ENCODE data around the gene PPCS. TPM values are rescaled to one million over a fixed set of nuclear protein-coding genes. Genes with fewer than 3 reads are reported as not detected.
A peak's percentile ranks its signal among the peaks of the same experiment; 100 is the strongest.
"Not testable (repeated sequence)": the region's sequence is repeated elsewhere in the genome, so short reads cannot be mapped to it uniquely, and the experiment has no call there.

The PPCS gene
- total and polyA plus RNA-seq, 5 donors = 36.6 to 63.5 (median 41.9) TPM

DNA sequence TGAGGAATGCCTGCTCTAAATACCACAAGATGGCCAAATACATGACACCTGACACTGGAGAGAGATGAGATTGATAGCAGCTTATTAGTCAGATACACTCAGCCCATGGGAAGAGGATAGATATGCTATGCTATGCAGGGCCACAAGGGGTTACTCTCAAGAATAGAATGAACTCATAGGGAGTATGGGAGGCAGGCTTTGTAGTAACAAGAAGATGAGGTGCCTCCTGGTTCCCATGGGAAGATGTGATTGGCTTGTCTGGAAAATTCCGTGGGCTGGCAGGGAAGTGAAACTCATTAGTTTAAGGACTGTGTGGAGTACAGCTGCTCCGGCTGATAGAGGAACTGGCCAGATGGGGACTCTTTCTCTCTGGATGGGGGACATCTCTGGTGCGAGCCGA lies 23.3 kb downstream of the PPCS start:
- peak in 1 of 3 donors; percentile 15 for DNase-seq
- H3K27ac ChIP-seq (ENCODE audit: low read length) = no peak overlapping the region
- no peaks in the 10 kb centered on the region for H3K9me3 ChIP-seq (ENCODE audit: control insufficient read depth, low read length)
- WGBS = 46% methylated on average over 4 of the region's 4 CpGs
- no peaks in the 10 kb centered on the region for H3K4me1 ChIP-seq (ENCODE audit: control insufficient read depth, insufficient read depth, low read length)
- no peak for ATAC-seq
- H3K4me3 ChIP-seq (ENCODE audit: low read length) = no peak overlapping the region
- intact Hi-C loops (cut with DNase I) = no loop called here
- H3K27me3 ChIP-seq (ENCODE audit: control insufficient read depth, insufficient read depth) = no peaks in the 10 kb centered on the region

DNA sequence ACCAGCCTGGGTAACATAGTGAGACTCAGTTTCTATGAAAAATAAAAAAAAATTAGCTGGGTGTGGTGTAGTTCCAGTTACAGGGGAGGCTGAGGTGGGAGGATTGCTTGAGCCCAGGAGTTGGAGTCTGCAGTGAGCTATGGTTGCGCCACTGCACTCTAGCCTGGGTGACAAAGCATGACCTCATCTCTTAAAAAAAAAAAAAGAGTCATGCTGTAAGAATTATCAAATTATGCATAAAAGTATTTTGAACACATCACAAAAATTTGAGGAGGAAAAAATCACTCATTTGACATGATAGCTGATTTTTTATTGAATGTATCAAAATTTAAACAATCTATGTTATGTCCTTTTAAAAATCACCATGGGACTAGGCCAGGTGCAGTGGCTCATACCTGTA lies 24.6 kb downstream of the PPCS start:
- Histone ChIP-seq H3K9me3 (ENCODE audit: control insufficient read depth, low read length) (no peaks in the 10 kb centered on the region), H3K27ac (ENCODE audit: low read length) (no peak overlapping the region), H3K27me3 (ENCODE audit: control insufficient read depth, insufficient read depth) (no peaks in the 10 kb centered on the region), H3K4me1 (ENCODE audit: control insufficient read depth, insufficient read depth, low read length) (no peaks in the 10 kb centered on the region), H3K4me3 (ENCODE audit: low read length) (no peak overlapping the region)
- intact Hi-C loops (cut with DNase I) = no loop called here
- DNase-seq = no peak
- 100% methylated on average over 1 of the region's 1 CpG for WGBS
- ATAC-seq = no peak

DNA sequence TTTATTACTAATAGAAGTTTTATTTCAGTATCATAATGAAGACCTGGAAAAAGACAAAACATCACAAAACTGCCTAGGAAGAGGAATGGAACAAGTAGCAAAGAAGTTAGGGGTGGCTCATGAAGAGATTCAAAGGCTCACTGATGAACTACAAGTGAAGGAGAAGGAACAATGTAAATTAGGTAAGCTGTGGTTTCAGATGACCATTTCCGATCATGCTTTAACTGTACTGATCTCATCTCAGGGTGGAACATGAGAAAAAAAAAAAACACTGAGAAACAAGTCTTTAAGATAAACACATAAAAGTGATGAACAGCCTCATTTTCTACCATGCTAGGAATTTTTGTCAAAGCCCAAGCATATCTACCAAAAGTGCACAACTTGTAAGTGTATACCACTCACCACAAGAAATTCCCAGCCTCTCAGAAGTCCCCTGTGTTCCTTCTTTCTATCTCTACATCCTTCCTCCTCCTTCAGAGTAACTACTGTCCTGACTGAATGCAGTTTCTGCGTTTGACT lies 26.4 kb downstream of the PPCS start:
- no peaks in the 10 kb centered on the region for H3K4me1 ChIP-seq (ENCODE audit: control insufficient read depth, insufficient read depth, low read length)
- ATAC-seq (no peak), DNase-seq (no peak)
- H3K27me3 ChIP-seq (ENCODE audit: control insufficient read depth, insufficient read depth) = no peaks in the 10 kb centered on the region
- no peaks in the 10 kb centered on the region for H3K9me3 ChIP-seq (ENCODE audit: control insufficient read depth, low read length)
- intact Hi-C loops (cut with DNase I) = no loop called here
- 86% methylated on average over 2 of the region's 2 CpGs for WGBS
- H3K27ac ChIP-seq (ENCODE audit: low read length) = no peak overlapping the region
- H3K4me3 ChIP-seq (ENCODE audit: low read length) = no peak overlapping the region

DNA sequence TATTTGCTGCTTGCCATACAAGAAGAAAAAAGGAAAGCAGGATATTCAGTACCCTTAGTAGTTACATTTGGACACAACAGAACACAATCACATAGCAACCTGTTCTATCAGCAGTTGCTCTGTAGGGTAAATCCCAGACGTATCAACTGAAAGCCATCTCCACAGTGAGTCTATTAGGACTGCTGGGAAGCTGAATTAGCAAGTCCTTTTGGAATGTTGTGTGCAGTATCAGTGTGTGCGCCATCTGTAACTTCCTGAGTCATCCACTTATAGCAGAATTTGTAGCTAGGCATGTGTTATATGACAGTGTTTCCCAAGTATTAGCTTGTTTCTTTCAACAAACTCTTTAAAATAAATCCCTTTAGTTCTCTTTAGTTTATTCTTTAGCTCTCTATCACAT lies 28.0 kb downstream of the PPCS start:
- Histone ChIP-seq H3K4me1 (ENCODE audit: control insufficient read depth, insufficient read depth, low read length) (no peaks in the 10 kb centered on the region), H3K27ac (ENCODE audit: low read length) (no peak overlapping the region), H3K27me3 (ENCODE audit: control insufficient read depth, insufficient read depth) (no peaks in the 10 kb centered on the region), H3K4me3 (ENCODE audit: low read length) (no peak overlapping the region), H3K9me3 (ENCODE audit: control insufficient read depth, low read length) (no peaks in the 10 kb centered on the region)
- intact Hi-C loops (cut with DNase I) = no loop called here
- DNase-seq (no peak), ATAC-seq (peak in 1 of 2 donors; percentile 50)
- 44% methylated on average over 2 of the region's 2 CpGs for WGBS

DNA sequence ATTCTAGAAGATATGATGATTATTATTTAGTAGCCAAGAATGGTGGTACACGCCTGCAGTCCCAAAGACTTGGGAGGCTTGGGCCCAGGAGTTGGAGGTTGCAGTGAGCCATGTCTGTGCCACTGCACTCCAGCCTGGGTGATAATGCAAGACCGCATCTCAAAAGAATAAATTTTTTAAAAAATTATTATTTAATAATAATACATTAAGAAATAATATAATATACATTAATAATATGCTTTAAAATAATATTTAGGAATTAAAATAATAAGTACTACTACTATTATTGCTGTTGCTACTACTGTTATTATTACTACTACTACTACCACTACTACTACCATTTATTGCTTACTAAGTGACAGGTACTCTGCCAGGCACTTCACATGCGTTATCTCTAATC lies 33.9 kb downstream of the PPCS start:
- intact Hi-C loops (cut with DNase I) = no loop called here
- Histone ChIP-seq H3K27ac (ENCODE audit: low read length) (no peak overlapping the region), H3K27me3 (ENCODE audit: control insufficient read depth, insufficient read depth) (no peaks in the 10 kb centered on the region), H3K4me1 (ENCODE audit: control insufficient read depth, insufficient read depth, low read length) (no peaks in the 10 kb centered on the region), H3K9me3 (ENCODE audit: control insufficient read depth, low read length) (no peaks in the 10 kb centered on the region), H3K4me3 (ENCODE audit: low read length) (no peak overlapping the region)
- DNase-seq (no peak), ATAC-seq (no peak)
- WGBS = 97% methylated on average over 3 of the region's 3 CpGs

DNA sequence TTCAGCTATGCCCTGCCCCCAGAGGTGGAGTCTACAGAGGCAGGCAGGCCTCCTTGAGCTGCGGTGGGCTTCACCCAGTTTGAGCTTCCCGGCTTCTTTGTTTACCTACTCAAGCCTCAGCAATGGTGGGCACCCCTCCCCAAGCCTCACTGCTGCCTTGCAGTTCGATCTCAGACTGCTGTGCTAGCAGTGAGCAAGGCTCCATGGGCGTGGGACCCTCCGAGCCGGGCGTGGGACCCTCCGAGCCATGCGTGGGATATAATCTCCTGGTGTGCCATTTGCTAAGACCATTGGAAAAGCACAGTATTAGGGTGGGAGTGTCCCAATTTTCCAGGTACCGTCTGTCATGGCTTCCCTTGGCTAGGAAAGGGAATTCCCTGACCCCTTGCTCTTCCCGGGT lies 45.7 kb downstream of the PPCS start:
- DNase-seq = not testable (repeated sequence)

DNA sequence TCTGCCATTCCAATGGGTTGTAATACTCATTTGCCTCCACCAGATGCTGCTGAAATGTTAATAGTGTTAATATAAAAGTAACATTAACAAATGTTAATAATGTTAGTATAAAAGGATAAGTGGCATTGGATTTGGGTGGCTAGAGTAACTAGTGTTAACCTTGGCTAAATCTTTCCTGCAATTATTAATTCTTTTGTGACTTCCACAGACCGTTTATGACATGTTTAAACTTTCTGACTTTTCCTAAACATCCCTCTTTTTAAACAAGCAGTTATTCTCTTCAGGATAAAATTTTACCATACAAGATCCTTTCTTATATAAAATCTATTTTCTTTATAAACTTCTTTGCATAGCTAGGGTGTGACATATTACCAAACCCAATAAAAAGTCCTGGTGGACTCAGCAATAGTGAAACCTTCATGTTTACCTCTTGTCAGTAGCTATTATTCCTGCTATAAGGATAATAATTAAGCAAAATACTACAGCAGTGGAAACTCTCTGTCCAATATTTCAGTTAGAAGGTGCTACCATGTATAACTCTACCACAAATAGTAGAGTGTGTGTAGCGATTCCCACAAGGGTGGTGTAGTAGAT lies 48.3 kb downstream of the PPCS start:
- H3K4me1 ChIP-seq (ENCODE audit: control insufficient read depth, insufficient read depth, low read length) = no peaks in the 10 kb centered on the region
- H3K27ac ChIP-seq (ENCODE audit: low read length) = no peak overlapping the region
- 94% methylated on average over 2 of the region's 2 CpGs for WGBS
- H3K4me3 ChIP-seq (ENCODE audit: low read length) = no peak overlapping the region
- intact Hi-C loops (cut with DNase I) = no loop called here
- no peak for ATAC-seq
- H3K27me3 ChIP-seq (ENCODE audit: control insufficient read depth, insufficient read depth) = no peaks in the 10 kb centered on the region
- H3K9me3 ChIP-seq (ENCODE audit: control insufficient read depth, low read length) = peaks cover 4% of the 10 kb centered on the region
- DNase-seq = no peak

More for the DNA sequence above, 45.7 kb downstream of the PPCS start:
- H3K4me1 ChIP-seq (ENCODE audit: control insufficient read depth, insufficient read depth, low read length); intact Hi-C loops (cut with DNase I); H3K4me3 ChIP-seq (ENCODE audit: low read length); H3K27me3 ChIP-seq (ENCODE audit: control insufficient read depth, insufficient read depth); ATAC-seq; H3K27ac ChIP-seq (ENCODE audit: low read length); H3K9me3 ChIP-seq (ENCODE audit: control insufficient read depth, low read length): not testable (repeated sequence)
- WGBS = 90% methylated on average over 11 of the region's 11 CpGs

DNA sequence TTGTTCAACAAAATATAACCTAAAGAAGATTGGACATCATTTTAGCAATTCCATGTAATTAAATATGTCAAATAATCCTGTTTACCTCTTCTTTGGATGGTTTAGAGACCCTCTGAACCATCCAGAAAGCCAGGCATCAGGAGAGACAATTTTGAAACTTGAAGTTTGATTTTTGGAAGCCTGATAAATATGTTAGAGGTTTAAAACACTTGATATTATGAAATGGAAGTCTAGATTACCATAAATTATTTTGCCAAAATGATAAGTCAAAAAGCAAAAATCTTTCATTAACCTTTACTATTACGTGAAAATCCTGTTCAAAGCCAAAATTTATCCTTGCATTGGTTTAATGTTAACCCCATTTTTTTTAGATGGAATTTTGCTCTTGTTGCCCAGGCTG lies 50.2 kb downstream of the PPCS start:
- Histone ChIP-seq H3K27ac (ENCODE audit: low read length) (no peak overlapping the region), H3K9me3 (ENCODE audit: control insufficient read depth, low read length) (peaks cover 4% of the 10 kb centered on the region), H3K4me1 (ENCODE audit: control insufficient read depth, insufficient read depth, low read length) (no peaks in the 10 kb centered on the region), H3K4me3 (ENCODE audit: low read length) (no peak overlapping the region), H3K27me3 (ENCODE audit: control insufficient read depth, insufficient read depth) (no peaks in the 10 kb centered on the region)
- DNase-seq (no peak), ATAC-seq (no peak)
- 85% methylated on average over 1 of the region's 1 CpG for WGBS
- intact Hi-C loops (cut with DNase I) = no loop called here

Other genes starting within 250 kb of the PPCS start
- gene FOXJ3, start 121.3 kb upstream of the PPCS start, total RNA-seq = 10 to 100 TPM; 41.8 to 50.5 (median 45.3) TPM
- gene FOXJ3, start 121.3 kb upstream of the PPCS start, polyA plus RNA-seq = 15.0 TPM
- 1 to 10 TPM; 3.5 to 6.5 (median 5.3) TPM for gene RIMKLA, start 75.8 kb upstream of the PPCS start, total RNA-seq
- 3.2 TPM for gene RIMKLA, start 75.8 kb upstream of the PPCS start, polyA plus RNA-seq
- gene ZMYND12, start 521 bp upstream of the PPCS start, total RNA-seq = 1 to 10 TPM in 2 of 4 donors, under 1 TPM in 2; 0.56 to 2.1 (median 1.2) TPM
- gene ZMYND12, start 521 bp upstream of the PPCS start, polyA plus RNA-seq = 1.7 TPM
- gene CCDC30, start 6.7 kb downstream of the PPCS start, total RNA-seq = 1 to 10 TPM; 1.4 to 2.9 (median 2.3) TPM
- gene CCDC30, start 6.7 kb downstream of the PPCS start, polyA plus RNA-seq = 0.61 TPM
- 10 to 100 TPM; 18.7 to 24.2 (median 19.8) TPM for gene PPIH, start 201.9 kb downstream of the PPCS start, total RNA-seq
- gene PPIH, start 201.9 kb downstream of the PPCS start, polyA plus RNA-seq = 27.5 TPM
- gene YBX1, start 225.9 kb downstream of the PPCS start, total RNA-seq = 100 to 1,000 TPM; 816 to 882 (median 837) TPM
- gene YBX1, start 225.9 kb downstream of the PPCS start, polyA plus RNA-seq = 993 TPM